Measurements from ENCODE around the gene ABHD1.

Gene ABHD1

DNA sequence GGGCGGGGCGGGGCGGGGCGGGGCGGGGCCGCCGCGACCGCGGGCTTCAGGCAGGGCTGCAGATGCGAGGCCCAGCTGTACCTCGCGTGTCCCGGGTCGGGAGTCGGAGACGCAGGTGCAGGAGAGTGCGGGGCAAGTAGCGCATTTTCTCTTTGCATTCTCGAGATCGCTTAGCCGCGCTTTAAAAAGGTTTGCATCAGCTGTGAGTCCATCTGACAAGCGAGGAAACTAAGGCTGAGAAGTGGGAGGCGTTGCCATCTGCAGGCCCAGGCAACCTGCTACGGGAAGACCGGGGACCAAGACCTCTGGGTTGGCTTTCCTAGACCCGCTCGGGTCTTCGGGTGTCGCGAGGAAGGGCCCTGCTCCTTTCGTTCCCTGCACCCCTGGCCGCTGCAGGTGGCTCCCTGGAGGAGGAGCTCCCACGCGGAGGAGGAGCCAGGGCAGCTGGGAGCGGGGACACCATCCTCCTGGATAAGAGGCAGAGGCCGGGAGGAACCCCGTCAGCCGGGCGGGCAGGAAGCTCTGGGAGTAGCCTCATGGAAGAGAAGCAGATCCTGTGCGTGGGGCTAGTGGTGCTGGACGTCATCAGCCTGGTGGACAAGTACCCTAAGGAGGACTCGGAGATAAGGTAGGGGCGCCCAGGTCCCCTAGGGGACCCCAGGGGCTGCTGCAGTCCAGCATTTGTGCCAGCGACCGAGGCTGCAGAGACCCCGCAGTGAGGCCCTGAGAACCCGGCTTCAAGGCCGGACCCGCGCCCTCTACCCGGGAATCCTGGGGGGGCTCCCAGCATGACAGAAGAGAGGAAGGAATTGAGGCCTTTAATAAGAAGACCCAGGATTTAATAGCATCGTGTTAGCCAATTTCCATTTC, 36.7 kb upstream of the ABHD1 start, which contains the start of gene KHK:
Gene KHK, plus strand, starts transcription at position 49 of the 870 bp plus-strand sequence. Its CDS starts 488 bp downstream, at position 537.
- no peak for DNase-seq (ENCODE audit: low read depth in 2 of 2)

DNA sequence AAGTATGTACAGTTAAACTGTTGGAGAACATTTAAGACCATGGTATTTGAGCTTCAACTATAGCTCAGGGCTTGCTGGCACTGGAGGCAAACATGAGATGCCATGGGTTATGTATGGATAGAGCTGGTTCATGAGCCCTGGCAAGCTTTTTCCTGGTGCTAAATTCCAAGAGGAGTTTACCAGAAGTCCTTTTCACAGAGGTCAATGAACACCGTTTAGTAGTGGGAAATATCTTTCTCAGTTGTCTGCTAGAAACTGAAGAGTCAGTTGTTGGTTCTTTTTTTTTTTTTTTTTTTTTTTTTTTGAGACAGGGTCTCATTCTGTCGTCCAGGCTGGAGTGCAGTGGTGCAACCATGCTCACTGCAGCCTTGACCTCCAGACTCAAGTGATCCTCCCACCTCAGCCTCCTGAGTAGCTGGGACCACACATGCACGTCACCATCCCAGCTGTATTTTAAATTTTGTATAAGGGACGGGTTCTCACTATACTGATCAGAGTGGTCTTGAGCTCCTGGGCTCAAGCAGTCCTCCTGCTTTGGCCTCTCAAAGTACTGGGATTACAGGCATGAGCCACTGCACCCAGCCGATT, 35.7 kb upstream of the ABHD1 start:
- no peak for DNase-seq (ENCODE audit: low read depth in 2 of 2)

DNA sequence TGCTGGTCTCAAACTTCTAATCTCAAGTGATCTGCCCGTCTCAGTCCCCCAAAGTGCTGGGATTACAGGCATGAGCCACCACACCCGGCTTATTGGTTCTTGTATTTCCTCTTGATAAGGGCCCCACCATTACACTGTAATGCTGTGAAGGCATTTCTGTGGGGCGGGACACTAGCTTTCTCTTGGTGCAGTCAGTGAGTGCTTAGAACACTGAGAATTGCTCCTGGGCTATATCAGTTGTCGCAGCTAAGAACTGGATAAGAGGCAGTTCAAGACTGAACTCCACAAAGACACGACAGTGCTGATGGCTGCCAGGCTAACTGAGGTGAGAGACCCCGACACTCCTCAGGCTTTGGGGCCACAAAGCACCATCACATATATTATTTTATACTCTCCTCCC, 35.0 kb upstream of the ABHD1 start:
- DNase-seq (ENCODE audit: low read depth in 2 of 2): no peak

DNA sequence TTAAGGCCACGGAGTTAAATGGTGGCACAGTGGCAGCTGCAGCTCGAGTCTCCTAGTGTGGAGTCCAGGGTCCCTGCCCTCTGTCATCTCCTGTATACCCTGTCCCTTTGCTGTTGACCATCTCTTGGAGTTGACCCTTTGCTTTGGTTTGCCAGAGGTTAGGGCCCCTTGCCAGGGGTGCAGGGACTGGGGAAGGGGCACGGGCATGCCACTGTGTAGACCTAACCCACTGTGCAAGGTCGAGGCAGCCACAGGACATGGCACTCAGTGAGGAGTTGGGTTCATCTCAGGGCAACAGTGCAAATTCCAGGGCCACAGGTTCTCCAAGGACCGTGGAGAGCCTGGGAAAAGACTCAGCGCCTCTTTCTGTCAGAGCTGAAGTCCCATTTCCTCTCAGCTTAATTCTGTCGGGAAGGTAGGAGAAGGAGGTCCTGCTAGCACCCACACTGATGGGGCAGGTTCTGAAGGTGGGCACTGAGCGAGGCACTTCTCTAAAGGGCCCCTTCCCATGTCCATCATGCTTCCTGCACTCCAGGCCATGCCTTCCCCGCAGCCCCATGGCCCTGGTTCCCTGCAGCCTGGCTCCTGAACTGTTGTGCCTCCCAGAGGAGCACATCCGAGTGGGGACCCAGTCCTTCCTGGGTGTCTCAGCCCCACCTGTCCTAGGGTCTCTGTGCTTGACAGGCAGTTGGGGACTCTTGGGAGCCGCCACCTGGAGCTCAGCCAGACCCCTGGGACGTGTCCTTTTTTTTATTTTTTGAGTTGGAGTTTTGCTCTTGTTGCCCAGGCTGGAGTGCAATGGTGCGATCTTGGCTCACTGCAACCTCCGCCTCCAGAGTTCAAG, 34.3 kb upstream of the ABHD1 start:
- DNase-seq (ENCODE audit: low read depth in 2 of 2): no peak

DNA sequence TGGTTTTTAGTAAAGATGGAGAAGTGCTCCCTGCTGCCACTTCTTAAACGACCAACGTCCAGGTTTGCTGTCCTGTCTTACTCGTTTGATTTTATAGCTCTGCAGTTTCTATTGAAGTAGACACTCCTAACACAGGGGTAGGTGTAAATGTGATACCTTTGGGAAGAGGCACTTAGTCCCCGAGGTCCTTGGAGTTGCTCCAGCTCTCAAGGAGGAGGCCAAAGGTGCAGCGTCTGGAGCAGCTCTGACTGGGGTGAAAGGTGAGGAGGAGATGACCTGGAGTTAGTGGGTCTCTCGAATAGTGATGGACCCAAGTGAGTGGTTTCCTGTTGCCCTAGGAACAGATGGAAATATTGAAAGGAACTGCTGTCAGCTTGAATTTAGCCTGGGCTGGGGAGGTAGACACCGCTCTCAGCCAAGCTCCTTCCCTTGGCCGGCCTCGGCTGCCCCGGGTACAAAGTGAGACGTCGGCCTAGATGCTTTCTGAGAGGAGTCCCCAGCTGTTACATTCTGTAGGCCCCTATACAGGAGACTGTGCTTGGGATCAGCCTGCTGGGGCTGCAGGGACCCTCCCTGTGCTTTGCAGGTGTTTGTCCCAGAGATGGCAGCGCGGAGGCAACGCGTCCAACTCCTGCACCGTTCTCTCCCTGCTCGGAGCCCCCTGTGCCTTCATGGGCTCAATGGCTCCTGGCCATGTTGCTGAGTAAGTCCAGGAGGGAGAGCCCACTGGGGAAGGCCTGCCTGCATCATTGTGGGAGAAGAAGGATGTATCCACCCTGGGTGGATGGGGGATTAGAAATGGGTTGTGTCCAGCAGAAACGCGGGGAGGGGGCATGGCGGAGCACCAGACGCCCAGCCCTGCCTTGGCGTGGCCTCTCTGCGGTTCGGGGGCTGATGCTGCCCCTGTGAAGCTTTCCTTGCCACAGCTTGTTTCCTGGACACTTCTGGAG, 31.6 kb upstream of the ABHD1 start:
- no peak for DNase-seq (ENCODE audit: low read depth in 2 of 2)

DNA sequence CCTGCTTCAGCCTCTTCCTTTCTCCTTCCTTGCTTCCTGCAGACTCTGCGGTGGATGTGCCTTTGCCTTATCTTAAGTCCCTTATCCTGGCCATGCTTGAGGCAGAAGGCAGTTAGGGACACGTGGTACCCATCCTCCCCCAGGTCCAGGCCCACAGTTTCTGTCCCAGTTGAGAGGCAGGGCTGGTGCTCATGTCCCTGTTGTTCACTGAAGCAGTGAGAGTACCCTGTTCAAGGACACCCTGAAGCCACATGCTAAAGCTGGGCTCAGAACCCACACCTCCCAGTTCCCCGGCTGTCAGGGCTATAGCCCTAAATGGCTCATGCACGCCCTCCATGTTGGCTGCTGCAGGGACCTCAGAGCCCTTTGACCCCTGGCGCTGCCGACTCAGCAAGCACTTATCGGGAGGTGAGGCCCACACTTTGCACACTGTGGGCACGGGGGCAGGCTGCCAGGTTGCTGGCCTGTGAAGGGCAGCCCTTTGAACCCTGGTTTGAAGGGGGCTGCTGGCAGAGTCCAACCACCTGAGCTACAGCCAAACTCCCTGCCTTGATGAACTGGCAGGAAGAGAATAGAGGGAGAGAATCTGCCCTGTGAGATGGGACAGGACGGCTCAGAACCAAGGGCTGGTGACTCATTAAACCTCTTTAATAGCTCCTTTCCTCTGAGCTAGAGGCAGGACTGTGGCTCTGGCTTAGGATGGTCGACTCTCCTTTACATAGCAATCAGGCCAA, 30.8 kb upstream of the ABHD1 start:
- no peak for DNase-seq (ENCODE audit: low read depth in 2 of 2)

DNA sequence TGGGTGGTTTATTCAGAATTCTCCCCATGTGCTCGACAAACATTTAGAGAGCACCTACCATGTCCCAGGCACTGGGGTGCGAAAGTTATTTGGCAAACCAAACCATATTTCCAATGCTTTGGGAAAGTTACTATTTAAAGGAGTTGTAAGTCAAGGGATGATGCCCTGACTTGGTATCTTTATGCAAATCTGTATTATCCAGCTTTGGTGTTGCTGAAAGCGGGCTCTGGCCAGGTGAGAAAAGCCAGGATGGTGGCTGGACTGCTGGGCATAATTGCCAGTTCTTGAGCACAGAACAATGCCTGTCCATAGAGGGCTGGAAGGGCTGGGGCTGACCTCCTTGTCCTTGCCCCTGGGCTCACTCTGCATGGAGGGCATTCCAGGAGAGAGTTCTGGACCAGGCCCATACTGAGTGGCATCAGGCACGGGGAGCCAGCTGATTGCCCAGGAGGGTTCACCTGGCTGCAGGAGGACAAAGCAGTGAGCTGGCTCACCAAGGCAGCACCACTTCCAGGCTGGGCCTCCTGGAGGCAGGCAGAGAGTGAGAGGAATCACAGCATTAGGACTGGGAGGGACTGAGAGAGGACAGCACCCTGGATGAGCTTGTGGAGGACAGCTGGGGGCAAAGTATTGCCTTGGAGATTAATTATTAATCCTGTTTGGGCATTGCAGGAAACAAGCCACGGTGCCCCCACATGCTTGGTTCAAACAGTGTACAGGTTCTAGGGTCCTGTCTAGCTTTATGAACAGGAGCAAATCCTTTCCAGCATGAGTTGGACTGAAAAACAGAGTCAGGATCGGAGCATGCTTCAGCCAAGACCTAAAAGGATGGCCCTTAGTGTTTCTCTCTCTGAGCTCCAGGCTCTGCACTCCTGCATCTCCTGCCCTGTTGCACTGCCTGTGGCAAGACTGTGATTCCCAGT, 29.9 kb upstream of the ABHD1 start:
- DNase-seq (ENCODE audit: low read depth in 2 of 2): no peak

DNA sequence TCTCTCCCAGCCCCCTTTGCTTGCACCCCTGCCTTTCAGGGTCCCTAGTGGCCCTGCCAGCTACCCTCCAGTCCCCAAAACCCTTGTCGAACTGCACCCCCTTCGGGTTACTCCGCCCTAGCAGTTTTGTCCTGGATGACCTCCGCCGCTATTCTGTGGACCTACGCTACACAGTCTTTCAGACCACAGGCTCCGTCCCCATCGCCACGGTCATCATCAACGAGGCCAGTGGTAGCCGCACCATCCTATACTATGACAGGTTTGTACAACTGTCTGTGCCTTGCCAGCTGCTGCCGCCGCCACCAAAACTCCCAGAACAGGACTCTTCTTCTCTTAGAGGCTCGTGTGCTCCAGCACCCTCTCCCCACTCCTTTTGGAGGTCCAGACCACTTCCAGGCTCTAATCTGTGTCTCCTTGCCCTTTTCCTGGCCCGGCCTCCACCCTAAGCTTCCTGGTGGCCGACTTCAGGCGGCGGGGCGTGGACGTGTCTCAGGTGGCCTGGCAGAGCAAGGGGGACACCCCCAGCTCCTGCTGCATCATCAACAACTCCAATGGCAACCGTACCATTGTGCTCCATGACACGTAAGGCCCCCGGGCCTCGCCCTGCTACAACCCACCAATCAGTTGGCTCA, 29.1 kb upstream of the ABHD1 start:
- no peak for DNase-seq (ENCODE audit: low read depth in 2 of 2)

DNA sequence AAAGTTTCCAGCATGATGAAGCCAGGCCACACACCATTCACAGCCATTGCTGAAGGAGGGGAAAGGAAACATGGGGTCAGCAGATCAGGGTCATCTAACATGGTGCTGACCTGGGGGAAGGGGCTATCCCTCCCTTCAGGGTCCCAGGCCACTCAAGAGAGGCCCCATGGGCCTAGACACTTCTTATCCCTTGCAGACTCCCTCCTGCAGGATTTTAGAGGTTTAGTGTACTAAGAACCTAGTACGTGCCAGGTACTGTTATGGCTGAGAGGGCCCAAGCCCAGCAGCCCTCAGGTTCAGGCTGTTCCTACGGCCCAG, 28.2 kb upstream of the ABHD1 start:
- no peak for DNase-seq (ENCODE audit: low read depth in 2 of 2)

DNA sequence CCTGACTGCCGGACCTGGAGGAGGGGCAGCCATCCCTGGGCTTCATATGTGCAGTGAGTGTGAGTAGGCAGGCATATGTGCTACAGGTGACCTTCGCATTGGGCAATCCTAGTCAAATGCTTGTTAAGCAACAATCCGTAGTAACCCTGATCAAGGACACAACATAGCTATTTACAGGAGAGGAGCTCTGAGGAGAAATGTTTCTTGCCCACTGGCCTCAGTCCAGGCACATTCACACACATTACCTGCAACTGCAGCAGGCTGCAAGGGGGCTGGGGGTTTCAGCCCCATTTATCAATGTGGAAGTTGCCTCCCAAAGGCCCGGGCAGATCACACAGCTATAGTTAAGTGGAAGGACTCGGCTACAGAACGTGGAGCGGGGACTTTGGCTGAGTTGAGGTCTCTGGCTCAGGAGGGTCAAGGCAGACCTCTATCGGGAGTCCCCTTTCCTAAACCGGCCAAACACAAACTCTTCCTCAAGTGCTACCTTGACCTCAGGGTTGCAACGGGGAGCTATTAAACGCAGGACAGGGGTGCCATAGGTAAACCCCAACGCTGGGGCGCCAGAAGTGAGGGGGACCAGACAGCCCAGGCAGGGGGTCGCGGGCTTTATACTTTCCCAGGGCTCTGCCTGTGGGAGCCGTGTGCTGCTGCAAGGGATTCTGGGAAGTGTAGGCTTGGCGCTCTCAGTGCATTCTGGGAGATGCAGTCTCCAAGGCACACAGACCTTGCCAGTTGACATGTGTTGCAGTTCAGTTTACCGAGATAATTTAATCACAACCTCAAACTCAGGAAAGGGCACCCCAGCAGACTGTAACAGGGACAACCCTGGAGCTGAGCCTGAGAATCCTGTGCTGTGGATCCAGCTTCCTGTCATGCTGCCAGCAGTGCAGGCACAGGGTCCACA, 27.6 kb upstream of the ABHD1 start:
- DNase-seq (ENCODE audit: low read depth in 2 of 2): no peak

DNA sequence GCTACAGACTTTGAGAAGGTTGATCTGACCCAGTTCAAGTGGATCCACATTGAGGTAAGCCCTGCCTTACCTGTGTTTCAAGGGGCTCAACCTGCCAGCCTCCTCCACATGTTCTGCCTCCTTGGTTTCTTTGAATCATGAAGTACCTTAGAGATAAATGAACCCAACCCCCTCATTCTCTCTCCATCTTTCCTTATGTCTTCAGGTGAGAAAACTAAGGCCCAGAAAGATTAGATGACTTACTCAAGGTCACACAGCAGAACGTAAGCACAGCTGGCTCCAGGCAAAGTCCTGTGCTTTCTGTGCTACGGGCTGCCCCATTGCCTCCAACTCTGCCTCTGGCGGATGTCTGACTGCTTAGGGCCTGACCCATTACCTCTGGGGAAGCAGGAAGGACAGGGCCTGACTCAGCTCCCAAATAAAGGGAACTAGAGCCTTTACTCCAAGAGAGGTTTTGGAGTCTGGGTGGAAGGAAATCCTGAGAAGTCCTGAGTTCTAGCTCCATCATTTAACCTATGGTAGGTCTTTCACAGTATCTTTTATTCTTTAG, 26.8 kb upstream of the ABHD1 start:
- no peak for DNase-seq (ENCODE audit: low read depth in 2 of 2)

DNA sequence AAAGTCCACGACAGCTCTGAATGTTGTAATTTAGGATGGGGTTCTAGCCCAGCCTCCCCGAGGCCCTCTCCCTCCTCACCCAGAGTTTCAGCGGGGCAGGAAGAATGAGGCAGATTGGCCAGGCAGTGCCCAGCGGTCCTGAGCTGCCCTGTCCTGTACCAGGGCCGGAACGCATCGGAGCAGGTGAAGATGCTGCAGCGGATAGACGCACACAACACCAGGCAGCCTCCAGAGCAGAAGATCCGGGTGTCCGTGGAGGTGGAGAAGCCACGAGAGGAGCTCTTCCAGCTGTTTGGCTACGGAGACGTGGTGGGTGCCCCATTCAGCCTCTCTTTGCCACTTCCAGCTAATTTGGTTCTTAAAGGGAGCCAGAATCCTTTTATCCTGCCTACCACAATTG, 26.3 kb upstream of the ABHD1 start:
- no peak for DNase-seq (ENCODE audit: low read depth in 2 of 2)

DNA sequence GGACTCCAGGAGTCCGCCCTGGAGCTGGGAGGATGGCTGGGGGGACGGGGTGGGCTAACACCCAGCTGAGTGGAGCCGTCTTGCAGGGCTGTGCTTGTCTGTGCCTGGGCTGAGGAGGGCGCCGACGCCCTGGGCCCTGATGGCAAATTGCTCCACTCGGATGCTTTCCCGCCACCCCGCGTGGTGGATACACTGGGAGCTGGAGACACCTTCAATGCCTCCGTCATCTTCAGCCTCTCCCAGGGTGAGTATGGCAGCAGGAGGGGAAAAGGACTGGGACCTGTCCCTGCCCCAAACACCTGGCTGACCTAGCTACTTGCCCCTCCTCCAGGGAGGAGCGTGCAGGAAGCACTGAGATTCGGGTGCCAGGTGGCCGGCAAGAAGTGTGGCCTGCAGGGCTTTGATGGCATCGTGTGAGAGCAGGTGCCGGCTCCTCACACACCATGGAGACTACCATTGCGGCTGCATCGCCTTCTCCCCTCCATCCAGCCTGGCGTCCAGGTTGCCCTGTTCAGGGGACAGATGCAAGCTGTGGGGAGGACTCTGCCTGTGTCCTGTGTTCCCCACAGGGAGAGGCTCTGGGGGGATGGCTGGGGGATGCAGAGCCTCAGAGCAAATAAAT, 24.2 kb upstream of the ABHD1 start:
- no peak for DNase-seq (ENCODE audit: low read depth in 2 of 2)

DNA sequence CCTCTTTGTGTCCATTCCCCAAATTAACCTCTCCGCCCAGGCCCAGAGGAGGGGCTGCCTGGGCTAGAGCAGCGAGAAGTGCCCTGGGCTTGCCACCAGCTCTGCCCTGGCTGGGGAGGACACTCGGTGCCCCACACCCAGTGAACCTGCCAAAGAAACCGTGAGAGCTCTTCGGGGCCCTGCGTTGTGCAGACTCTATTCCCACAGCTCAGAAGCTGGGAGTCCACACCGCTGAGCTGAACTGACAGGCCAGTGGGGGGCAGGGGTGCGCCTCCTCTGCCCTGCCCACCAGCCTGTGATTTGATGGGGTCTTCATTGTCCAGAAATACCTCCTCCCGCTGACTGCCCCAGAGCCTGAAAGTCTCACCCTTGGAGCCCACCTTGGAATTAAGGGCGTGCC, 23.6 kb upstream of the ABHD1 start:
- DNase-seq (ENCODE audit: low read depth in 2 of 2): no peak

DNA sequence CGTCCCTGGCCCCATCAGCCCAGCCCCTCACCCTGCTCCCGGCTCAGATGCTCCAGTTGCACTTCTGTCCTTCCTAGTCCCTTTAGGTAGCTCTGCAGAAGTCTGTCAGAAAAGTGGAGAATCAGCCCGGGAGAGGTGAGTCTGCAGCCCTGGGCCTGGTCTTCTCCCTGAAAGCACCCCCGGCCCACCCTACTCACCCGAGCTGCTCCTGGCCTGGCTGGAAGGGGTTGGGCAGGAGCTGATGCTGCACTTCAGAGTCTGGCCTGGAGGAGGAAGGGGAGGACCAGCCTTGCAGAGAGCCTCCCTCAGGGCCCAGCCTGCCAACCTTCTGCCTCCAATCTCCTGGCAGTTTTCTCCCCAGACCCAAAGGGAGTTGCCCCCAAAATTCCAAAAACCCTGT, 21.3 kb upstream of the ABHD1 start:
- DNase-seq (ENCODE audit: low read depth in 2 of 2): no peak

DNA sequence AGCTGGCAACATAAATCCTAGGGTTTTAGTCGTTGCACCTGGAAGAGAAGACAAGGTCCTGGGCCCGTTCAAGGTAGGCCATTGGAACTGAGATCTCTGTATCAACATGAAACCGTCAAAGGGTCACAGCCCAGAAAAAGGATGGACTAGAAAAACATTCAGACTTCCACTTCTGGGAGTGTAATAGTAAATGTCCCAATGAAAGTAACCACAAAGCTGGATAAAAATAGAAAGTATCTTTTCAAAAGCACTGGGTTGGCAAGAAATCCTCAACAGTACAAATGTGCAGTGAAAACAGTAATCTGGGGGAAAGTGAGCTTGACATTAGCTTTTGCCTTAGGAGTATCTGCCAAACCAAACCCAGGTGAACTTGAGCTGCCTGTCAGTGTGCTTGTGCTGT, 17.6 kb upstream of the ABHD1 start:
- DNase-seq (ENCODE audit: low read depth in 2 of 2): no peak

DNA sequence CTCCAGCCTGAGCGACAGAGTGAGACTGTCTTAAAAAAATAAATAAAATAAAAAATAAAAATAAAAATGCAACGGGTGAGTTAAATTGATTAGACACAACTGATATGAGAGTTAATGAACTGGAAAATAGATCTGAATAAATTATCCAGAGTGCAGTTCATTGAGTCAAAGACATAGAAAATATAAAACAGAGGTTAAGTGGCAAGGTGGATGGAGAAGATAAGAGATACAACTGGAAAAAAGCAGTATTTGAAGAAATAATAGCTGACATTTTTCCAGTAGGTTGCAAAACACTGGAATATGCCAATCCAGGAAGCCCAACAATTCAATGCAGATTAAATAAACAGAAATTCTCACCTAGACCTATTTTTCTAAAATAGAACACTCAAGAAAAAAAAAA, 15.4 kb upstream of the ABHD1 start:
- no peak for DNase-seq (ENCODE audit: low read depth in 2 of 2)
